WTC11 (cell line): ENCODE data around the gene CCBE1. TPM values are rescaled to one million over a fixed set of nuclear protein-coding genes. Genes with fewer than 3 reads are reported as not detected.
A peak's percentile ranks its signal among the peaks of the same experiment; 100 is the strongest.

Experiments
- ATAC-seq: fragments of 200-7000 bp; cut with Tn5 transposase; 2 replicates; pipeline ENCODE4 v1.10.0; 2021; ENCODE audit warnings: mild to moderate bottlenecking, moderate library complexity
- CTCF ChIA-PET: fragments of 300-600 bp; sonication (Branson Sonifier 250); formaldehyde crosslinking; loops from one replicate; lab custom pipeline; 2021; ENCODE audit warnings: antibody characterized with exemption; lab: Charles Lee
- POLR2A ChIA-PET: fragments of 350-600 bp; sonication (Branson Sonifier 250); formaldehyde crosslinking; loops from one replicate; lab custom pipeline; 2021; ENCODE audit warnings: antibody characterized with exemption; lab: Charles Lee
- DNase-seq: peaks from one replicate; pipeline ENCODE4 v3.0.0; 2021; ENCODE audit warnings: low spot score
- H3K27ac Mint-ChIP-seq: 2 replicates; pipeline ENCODE4 v1.8.0; 2021; ENCODE audit warnings: mixed read lengths
- H3K27me3 Mint-ChIP-seq: 2 replicates; pipeline ENCODE4 v1.8.0; 2021; ENCODE audit warnings: low read depth, mild to moderate bottlenecking, moderate library complexity, mixed read lengths
- H3K36me3 Mint-ChIP-seq: 2 replicates; pipeline ENCODE4 v1.8.0; 2021; ENCODE audit warnings: mixed read lengths
- H3K4me1 Mint-ChIP-seq: 2 replicates; pipeline ENCODE4 v1.8.0; 2022; ENCODE audit warnings: mixed read lengths
- H3K4me3 Mint-ChIP-seq: 2 replicates; pipeline ENCODE4 v1.8.0; 2021; ENCODE audit warnings: mild to moderate bottlenecking, moderate library complexity, mixed read lengths
- H3K9me3 Mint-ChIP-seq: 2 replicates; pipeline ENCODE4 v1.8.0; 2021; ENCODE audit warnings: mixed read lengths
- ATF1 ChIP-seq: sonication (generic); formaldehyde crosslinking; IDR thresholded peaks from 2 replicates; pipeline ENCODE4 v1.8.1; 2023; ENCODE audit warnings: mild to moderate bottlenecking, moderate library complexity, missing genetic modification reagents
- CBFB ChIP-seq: sonication (generic); formaldehyde crosslinking; IDR thresholded peaks from 2 replicates; pipeline ENCODE4 v1.8.1; 2022; ENCODE audit warnings: mild to moderate bottlenecking, low read depth, missing genetic modification reagents
- CREB1 ChIP-seq: sonication (generic); formaldehyde crosslinking; IDR thresholded peaks from 2 replicates; pipeline ENCODE4 v1.8.0; 2023; ENCODE audit warnings: mild to moderate bottlenecking, missing genetic modification reagents
- CREM ChIP-seq: sonication (generic); formaldehyde crosslinking; IDR thresholded peaks from 2 replicates; pipeline ENCODE4 v1.8.1; 2022; ENCODE audit warnings: mild to moderate bottlenecking, missing genetic modification reagents, moderate library complexity
- EMX1 ChIP-seq: fragments of 250-450 bp; sonication (Bioruptor Pico); IDR thresholded peaks from 2 replicates; pipeline ENCODE4 v1.8.0; 2021; ENCODE audit warnings: mild to moderate bottlenecking
- ETV6 ChIP-seq: sonication (generic); formaldehyde crosslinking; IDR thresholded peaks from 2 replicates; pipeline ENCODE4 v1.8.1; 2022; ENCODE audit warnings: mild to moderate bottlenecking, missing genetic modification reagents
- KAT7 ChIP-seq: sonication (generic); formaldehyde crosslinking; IDR thresholded peaks from 2 replicates; pipeline ENCODE4 v1.8.1; 2023; ENCODE audit warnings: missing genetic modification reagents, mild to moderate bottlenecking, borderline replicate concordance
- NFYB ChIP-seq: sonication (generic); formaldehyde crosslinking; conservative IDR thresholded peaks from 2 replicates; pipeline ENCODE4 v1.8.0; 2022; ENCODE audit warnings: low read depth, missing genetic modification reagents
- NR3C1 ChIP-seq: sonication (generic); formaldehyde crosslinking; conservative IDR thresholded peaks from 2 replicates; pipeline ENCODE4 v1.8.1; 2023; ENCODE audit warnings: low read depth, mild to moderate bottlenecking, missing genetic modification reagents
- PRRX2 ChIP-seq: fragments of 250-450 bp; sonication (Bioruptor Pico); IDR thresholded peaks from 2 replicates; pipeline ENCODE4 v1.8.0; 2021; ENCODE audit warnings: mild to moderate bottlenecking
- SP1 ChIP-seq: sonication (generic); formaldehyde crosslinking; conservative IDR thresholded peaks from 2 replicates; pipeline ENCODE4 v1.8.1; 2022; ENCODE audit warnings: missing genetic modification reagents
- STAT6 ChIP-seq: sonication (generic); formaldehyde crosslinking; conservative IDR thresholded peaks from 2 replicates; pipeline ENCODE4 v1.8.1; 2023; ENCODE audit warnings: mild to moderate bottlenecking, low read depth, missing genetic modification reagents, moderate library complexity
- ZNF416 ChIP-seq: fragments of 250-450 bp; sonication (Bioruptor Pico); IDR thresholded peaks from 2 replicates; pipeline ENCODE4 v1.9.0; 2021; ENCODE audit warnings: mild to moderate bottlenecking, inconsistent platforms
- ZNF423 ChIP-seq: fragments of 250-450 bp; sonication (Bioruptor Pico); IDR thresholded peaks from 2 replicates; pipeline ENCODE4 v2.1.2; 2022; ENCODE audit warnings: mild to moderate bottlenecking, moderate library complexity
- total RNA-seq: library from RNA; stranded (reverse); gene quantifications from 3 replicates; pipeline ENCODE4 v1.2.3, GENCODE V29; 2021
- TF ChIP-seq, protein P1 (sequence below): fragments of 250-450 bp; sonication (Bioruptor Pico); IDR thresholded peaks from 2 replicates; pipeline ENCODE4 v1.9.0; 2021; ENCODE audit warnings: mild to moderate bottlenecking
- TF ChIP-seq, protein P2 (sequence below): fragments of 250-450 bp; sonication (Bioruptor Pico); IDR thresholded peaks from 2 replicates; pipeline ENCODE4 v1.8.0; 2021; ENCODE audit warnings: mild to moderate bottlenecking

Gene CCBE1
- total RNA-seq, 1 experiment from 2014 or later: 9.7 TPM

GRCh38 chr18:59707306-59707705 lies 10.1 kb upstream of the CCBE1 start:
- peaks cover 21% of the 10 kb centered on the region for H3K4me1 Mint-ChIP-seq
- H3K27me3 Mint-ChIP-seq: no peaks in the 10 kb centered on the region
- ATAC-seq (peak; percentile 49; the same call in 1 of the 2 replicates), DNase-seq (no peak)
- H3K9me3 Mint-ChIP-seq: no peaks in the 10 kb centered on the region
- CTCF ChIA-PET: interaction anchor here (7.0 kb wide), 1 partner anchor 10 kb away, joined by 72 read pairs; the partner anchor contains the start of gene CCBE1
- no peak overlapping the region for H3K4me3 Mint-ChIP-seq
- H3K36me3 Mint-ChIP-seq: no peaks in the 10 kb centered on the region
- no peak overlapping the region for H3K27ac Mint-ChIP-seq
- TF ChIP-seq, protein P1, sequence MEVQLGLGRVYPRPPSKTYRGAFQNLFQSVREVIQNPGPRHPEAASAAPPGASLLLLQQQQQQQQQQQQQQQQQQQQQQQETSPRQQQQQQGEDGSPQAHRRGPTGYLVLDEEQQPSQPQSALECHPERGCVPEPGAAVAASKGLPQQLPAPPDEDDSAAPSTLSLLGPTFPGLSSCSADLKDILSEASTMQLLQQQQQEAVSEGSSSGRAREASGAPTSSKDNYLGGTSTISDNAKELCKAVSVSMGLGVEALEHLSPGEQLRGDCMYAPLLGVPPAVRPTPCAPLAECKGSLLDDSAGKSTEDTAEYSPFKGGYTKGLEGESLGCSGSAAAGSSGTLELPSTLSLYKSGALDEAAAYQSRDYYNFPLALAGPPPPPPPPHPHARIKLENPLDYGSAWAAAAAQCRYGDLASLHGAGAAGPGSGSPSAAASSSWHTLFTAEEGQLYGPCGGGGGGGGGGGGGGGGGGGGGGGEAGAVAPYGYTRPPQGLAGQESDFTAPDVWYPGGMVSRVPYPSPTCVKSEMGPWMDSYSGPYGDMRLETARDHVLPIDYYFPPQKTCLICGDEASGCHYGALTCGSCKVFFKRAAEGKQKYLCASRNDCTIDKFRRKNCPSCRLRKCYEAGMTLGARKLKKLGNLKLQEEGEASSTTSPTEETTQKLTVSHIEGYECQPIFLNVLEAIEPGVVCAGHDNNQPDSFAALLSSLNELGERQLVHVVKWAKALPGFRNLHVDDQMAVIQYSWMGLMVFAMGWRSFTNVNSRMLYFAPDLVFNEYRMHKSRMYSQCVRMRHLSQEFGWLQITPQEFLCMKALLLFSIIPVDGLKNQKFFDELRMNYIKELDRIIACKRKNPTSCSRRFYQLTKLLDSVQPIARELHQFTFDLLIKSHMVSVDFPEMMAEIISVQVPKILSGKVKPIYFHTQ (CRISPR knock-in tag): no peak
- TF ChIP-seq EMX1 (CRISPR knock-in tag) (no peak), ZNF423 (no peak), KAT7 (CRISPR knock-in tag) (no peak), ZNF416 (CRISPR knock-in tag) (no peak), ETV6 (CRISPR knock-in tag) (no peak), CREM (CRISPR knock-in tag) (no peak), NR3C1 (CRISPR knock-in tag) (no peak), SP1 (CRISPR knock-in tag) (no peak), CBFB (CRISPR knock-in tag) (no peak), PRRX2 (CRISPR knock-in tag) (no peak), NFYB (no peak), STAT6 (CRISPR knock-in tag) (no peak)
- TF ChIP-seq, protein P2, sequence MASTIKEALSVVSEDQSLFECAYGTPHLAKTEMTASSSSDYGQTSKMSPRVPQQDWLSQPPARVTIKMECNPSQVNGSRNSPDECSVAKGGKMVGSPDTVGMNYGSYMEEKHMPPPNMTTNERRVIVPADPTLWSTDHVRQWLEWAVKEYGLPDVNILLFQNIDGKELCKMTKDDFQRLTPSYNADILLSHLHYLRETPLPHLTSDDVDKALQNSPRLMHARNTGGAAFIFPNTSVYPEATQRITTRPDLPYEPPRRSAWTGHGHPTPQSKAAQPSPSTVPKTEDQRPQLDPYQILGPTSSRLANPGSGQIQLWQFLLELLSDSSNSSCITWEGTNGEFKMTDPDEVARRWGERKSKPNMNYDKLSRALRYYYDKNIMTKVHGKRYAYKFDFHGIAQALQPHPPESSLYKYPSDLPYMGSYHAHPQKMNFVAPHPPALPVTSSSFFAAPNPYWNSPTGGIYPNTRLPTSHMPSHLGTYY: no peak
- POLR2A ChIA-PET: interaction anchor here (1.2 kb wide), 1 partner anchor 12 kb away, joined by 3 read pairs; no protein-coding TSS in a partner anchor

- no peak overlapping the region for H3K4me3 Mint-ChIP-seq
- H3K27ac Mint-ChIP-seq: no peak overlapping the region; the same call in 1 of the 2 replicates
- H3K27me3 Mint-ChIP-seq: no peaks in the 10 kb centered on the region
- ATAC-seq (peak; percentile 43), DNase-seq (no peak)
- CTCF ChIA-PET: interaction anchor here (7.0 kb wide), 1 partner anchor 9 kb away, joined by 72 read pairs; the partner anchor contains the start of gene CCBE1
- POLR2A ChIA-PET: interaction anchor here (1.2 kb wide), 1 partner anchor 11 kb away, joined by 3 read pairs; no protein-coding TSS in a partner anchor
- H3K36me3 Mint-ChIP-seq: no peaks in the 10 kb centered on the region
- no peak for TF ChIP-seq CREB1
- H3K4me1 Mint-ChIP-seq: peaks cover 28% of the 10 kb centered on the region
- no peaks in the 10 kb centered on the region for H3K9me3 Mint-ChIP-seq
Measured at GRCh38 chr18:59706499-59706898, 9.3 kb upstream of the CCBE1 start.

DNA sequence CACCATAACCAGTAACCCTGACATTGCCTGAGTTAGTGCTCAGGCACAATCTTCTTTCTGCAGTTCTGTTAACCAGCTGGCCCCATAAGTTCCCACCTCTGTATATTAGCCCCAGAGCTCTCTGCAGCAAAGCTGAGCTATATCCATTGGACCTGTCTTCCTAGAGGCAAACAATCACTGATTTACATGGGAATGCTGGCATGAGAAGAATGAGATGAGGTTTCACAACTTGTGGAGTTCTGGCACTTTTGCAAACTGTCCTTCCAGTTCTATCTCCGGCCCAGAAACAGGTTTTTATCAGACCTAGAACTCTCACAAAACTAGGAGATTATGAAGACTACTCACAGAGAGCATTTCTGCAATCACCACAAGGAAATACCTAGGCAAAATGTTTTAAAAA lies 7.9 kb upstream of the CCBE1 start:
- ATAC-seq: no peak
- no peak overlapping the region for H3K4me3 Mint-ChIP-seq
- no peaks in the 10 kb centered on the region for H3K9me3 Mint-ChIP-seq
- H3K36me3 Mint-ChIP-seq: no peaks in the 10 kb centered on the region
- TF ChIP-seq ATF1 (CRISPR knock-in tag): no peak
- ChIA-PET POLR2A (no interaction called here), CTCF (interaction anchor here (7.0 kb wide), 1 partner anchor 8 kb away, joined by 72 read pairs; the partner anchor contains the start of gene CCBE1)
- DNase-seq: no peak
- no peaks in the 10 kb centered on the region for H3K27me3 Mint-ChIP-seq
- no peak overlapping the region for H3K27ac Mint-ChIP-seq
- peaks cover 41% of the 10 kb centered on the region for H3K4me1 Mint-ChIP-seq
